22Rv1 (cell line): ENCODE data around the gene L3MBTL4.

ENCODE experiments used
- ZFX ChIP-seq: fragments of 450-650 bp; IDR thresholded peaks from 2 replicates; pipeline ENCODE4 v1.6.1; 2017; ENCODE audit warnings: antibody characterized with exemption, borderline replicate concordance
- TF ChIP-seq, protein P1 (sequence below): fragments of 450-650 bp; IDR thresholded peaks from 2 replicates; pipeline ENCODE4 v1.5.1; 2017; ENCODE audit warnings: mild to moderate bottlenecking

DNA sequence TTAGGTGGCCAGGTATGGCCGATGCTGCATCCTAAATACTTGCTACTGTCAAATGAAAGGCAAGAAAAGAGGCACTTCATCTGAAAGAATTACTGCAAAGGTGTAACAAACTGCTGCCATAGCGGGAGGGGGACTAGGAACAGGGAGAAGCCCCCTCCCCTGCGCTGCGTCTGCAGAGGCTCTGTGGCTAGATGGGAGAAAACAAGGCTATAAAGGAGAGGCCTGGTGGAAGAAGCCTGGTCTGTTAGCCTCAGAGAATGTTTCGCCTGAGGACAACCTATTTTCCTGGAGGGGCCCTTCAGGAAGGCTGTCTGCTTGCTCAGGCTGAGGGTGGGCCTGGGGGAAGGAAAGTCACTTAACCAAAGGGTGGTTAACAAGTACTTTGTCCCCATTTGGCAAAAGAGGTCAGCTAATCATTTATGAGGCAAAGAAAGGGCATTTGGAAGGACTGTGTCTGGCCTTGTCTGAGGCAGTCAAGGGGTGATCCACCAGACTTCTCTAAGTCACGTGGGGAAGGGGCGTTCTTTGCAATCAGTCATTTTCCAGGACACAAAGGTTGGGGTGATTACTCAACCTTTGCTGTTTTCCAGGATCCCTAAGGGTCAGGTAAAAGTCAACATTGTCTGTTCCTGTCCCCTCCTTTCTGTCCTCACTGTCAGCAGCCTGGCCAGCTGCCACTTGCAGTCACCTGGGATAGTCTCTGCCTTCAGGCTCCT is 416.4 kb downstream of the L3MBTL4 start:
- TF ChIP-seq, protein P1, sequence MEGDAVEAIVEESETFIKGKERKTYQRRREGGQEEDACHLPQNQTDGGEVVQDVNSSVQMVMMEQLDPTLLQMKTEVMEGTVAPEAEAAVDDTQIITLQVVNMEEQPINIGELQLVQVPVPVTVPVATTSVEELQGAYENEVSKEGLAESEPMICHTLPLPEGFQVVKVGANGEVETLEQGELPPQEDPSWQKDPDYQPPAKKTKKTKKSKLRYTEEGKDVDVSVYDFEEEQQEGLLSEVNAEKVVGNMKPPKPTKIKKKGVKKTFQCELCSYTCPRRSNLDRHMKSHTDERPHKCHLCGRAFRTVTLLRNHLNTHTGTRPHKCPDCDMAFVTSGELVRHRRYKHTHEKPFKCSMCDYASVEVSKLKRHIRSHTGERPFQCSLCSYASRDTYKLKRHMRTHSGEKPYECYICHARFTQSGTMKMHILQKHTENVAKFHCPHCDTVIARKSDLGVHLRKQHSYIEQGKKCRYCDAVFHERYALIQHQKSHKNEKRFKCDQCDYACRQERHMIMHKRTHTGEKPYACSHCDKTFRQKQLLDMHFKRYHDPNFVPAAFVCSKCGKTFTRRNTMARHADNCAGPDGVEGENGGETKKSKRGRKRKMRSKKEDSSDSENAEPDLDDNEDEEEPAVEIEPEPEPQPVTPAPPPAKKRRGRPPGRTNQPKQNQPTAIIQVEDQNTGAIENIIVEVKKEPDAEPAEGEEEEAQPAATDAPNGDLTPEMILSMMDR, result no peak
- no peak for TF ChIP-seq ZFX
